Stimulated activated CD4-positive, alpha-beta T cell treated with anti-CD3 and anti-CD28 coated beads, Interleukin-15, amount 100 ng/mL, for 1 hour (primary cell): Measurements from ENCODE around the gene KIF3B.
"Not testable (repeated sequence)": the region's sequence is repeated elsewhere in the genome, so short reads cannot be mapped to it uniquely, and the experiment has no call there.

Experiments used
- DNase-seq, 2 donors: peaks; one replicate each; pipeline ENCODE4 v3.0.0-alpha.2; 2020; ENCODE audit warnings: low read depth in 1 of 2, low spot score in 1 of 2

Gene KIF3B

GRCh38 chr20:32292548-32292947 lies 15.1 kb downstream of the KIF3B start:
- DNase-seq = no peak

- no peak for DNase-seq
These were observed 16.6 kb downstream of the KIF3B start for GRCh38 chr20:32294071-32294470.

GRCh38 chr20:32296412-32296811 lies 19.0 kb downstream of the KIF3B start:
- no peak for DNase-seq

GRCh38 chr20:32296819-32297420 lies 19.5 kb downstream of the KIF3B start:
- DNase-seq = no peak

GRCh38 chr20:32297439-32297838 lies 20.0 kb downstream of the KIF3B start:
- DNase-seq = no peak

GRCh38 chr20:32300647-32301046 lies 23.2 kb downstream of the KIF3B start:
- DNase-seq = no peak

- DNase-seq = no peak
These were observed 24.5 kb downstream of the KIF3B start for GRCh38 chr20:32301719-32302506.

- no peak for DNase-seq
These were observed 25.0 kb downstream of the KIF3B start for GRCh38 chr20:32302507-32302872.

GRCh38 chr20:32304131-32304746 lies 26.8 kb downstream of the KIF3B start:
- DNase-seq = no peak

GRCh38 chr20:32312718-32313424 lies 35.4 kb downstream of the KIF3B start:
- DNase-seq = no peak

- no peak for DNase-seq
These were observed 37.3 kb downstream of the KIF3B start for GRCh38 chr20:32314768-32315167.

- DNase-seq = no peak
These were observed 37.9 kb downstream of the KIF3B start for GRCh38 chr20:32315399-32315798.

GRCh38 chr20:32315891-32316290 lies 38.4 kb downstream of the KIF3B start:
- DNase-seq = no peak

- no peak for DNase-seq
These were observed 39.2 kb downstream of the KIF3B start for GRCh38 chr20:32316667-32317066.

- DNase-seq = no peak
These were observed 41.6 kb downstream of the KIF3B start for GRCh38 chr20:32319100-32319499.

GRCh38 chr20:32320305-32320704 lies 42.9 kb downstream of the KIF3B start:
- no peak for DNase-seq

- DNase-seq = no peak
These were observed 43.9 kb downstream of the KIF3B start for GRCh38 chr20:32321390-32321789.

- DNase-seq = not testable (repeated sequence)
These were observed 44.8 kb downstream of the KIF3B start for GRCh38 chr20:32322260-32322659.

GRCh38 chr20:32323761-32324160 lies 46.3 kb downstream of the KIF3B start:
- not testable (repeated sequence) for DNase-seq

GRCh38 chr20:32325706-32326503 lies 48.5 kb downstream of the KIF3B start:
- no peak for DNase-seq

- no peak for DNase-seq
These were observed 49.0 kb downstream of the KIF3B start for GRCh38 chr20:32326504-32326845.
